Measurements from ENCODE around the gene RSPH3.

Gene RSPH3

DNA sequence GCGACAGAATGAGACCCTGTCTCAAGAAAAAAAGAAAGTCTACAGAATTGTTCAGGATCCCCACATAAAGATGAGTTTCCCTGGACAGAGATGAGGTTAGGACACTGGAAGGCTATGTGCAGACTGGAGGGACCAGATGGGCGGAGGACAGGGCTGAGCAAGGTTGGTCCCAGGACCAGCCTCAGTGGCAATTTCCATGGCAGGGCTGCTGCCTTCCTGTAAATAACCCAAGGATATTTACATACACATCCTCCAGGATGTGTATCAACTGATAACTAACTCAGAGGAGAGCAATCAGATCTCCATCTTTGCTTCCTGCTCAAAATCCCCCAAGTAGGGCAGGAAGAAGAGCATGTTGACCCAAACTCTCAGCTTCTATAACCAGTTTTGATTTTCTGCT is 58.8 kb downstream of the RSPH3 start:
- TF ChIP-seq, protein P1, sequence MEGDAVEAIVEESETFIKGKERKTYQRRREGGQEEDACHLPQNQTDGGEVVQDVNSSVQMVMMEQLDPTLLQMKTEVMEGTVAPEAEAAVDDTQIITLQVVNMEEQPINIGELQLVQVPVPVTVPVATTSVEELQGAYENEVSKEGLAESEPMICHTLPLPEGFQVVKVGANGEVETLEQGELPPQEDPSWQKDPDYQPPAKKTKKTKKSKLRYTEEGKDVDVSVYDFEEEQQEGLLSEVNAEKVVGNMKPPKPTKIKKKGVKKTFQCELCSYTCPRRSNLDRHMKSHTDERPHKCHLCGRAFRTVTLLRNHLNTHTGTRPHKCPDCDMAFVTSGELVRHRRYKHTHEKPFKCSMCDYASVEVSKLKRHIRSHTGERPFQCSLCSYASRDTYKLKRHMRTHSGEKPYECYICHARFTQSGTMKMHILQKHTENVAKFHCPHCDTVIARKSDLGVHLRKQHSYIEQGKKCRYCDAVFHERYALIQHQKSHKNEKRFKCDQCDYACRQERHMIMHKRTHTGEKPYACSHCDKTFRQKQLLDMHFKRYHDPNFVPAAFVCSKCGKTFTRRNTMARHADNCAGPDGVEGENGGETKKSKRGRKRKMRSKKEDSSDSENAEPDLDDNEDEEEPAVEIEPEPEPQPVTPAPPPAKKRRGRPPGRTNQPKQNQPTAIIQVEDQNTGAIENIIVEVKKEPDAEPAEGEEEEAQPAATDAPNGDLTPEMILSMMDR (IDR thresholded peaks at IDR 0.05) = no peak

- TF ChIP-seq, protein P1 (IDR thresholded peaks at IDR 0.05) = no peak
Measured at GRCh38 chr6:158939255-158940159, 60.5 kb downstream of the RSPH3 start.

GRCh38 chr6:158938811-158939254 is 61.2 kb downstream of the RSPH3 start:
- TF ChIP-seq, protein P1 (IDR thresholded peaks at IDR 0.05) = no peak

DNA sequence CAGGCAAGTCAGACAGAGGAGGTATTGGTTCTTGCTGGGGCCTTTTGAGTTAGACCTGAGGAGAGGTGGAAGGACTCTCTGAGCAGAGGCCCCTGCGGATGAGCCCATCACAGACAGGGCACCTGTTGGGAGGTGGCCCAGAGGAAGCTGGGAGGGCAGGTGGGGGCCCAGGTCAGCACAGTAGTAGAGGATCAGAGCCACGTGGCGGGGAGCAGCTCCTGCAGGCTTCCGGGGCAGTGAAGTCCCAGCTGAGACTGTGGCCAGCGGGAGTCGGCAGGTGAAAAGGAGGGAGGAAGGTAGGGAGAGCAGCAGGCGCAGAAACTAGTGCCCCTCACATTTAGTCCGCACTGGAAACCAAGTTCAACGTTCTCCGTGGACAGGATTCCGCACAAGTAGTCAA is 61.8 kb downstream of the RSPH3 start:
- TF ChIP-seq, protein P1 (IDR thresholded peaks at IDR 0.05) = no peak

DNA sequence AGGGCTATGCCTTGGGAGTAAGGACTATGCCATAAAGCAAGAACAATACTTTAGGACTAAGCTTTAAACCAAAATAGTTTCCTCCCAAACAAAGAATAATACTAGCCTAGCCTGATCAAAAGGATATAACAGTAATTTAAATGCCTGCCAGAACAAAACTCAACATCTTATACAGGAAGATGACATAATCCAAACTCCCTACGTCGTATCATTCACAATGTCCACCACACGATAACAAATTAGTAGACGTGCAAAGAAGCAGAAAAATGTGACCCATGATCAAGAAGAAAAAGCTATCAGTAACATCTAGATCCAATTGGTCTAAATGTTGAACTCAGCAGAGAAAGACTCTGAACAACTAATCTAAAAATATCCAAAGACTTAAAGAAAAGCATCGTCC is 65.8 kb downstream of the RSPH3 start:
- TF ChIP-seq, protein P1 (IDR thresholded peaks at IDR 0.05) = no peak

DNA sequence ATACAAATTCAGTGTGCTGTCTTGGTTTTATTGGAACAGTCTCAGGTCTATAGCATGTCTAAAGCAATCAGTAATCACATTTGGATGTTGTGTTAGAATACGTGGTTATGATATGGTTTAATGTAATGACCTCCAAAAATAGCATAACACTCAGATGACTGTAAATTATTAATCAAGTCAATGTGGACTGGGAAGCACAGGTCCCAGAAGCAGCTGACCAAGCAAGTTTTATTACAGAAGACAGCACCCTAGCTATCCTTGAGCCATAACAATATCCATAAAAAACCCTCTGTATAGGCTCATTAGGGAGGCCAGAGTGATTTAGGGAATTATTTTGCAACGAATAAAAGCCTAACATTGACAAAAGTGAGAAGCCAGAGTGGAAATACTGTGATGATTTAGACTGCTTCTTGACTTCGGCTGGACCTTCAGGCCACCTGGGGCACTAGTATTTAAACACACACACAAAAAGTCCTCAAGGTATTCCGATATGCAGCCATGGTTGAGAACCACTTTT is 66.9 kb downstream of the RSPH3 start:
- TF ChIP-seq, protein P1 (IDR thresholded peaks at IDR 0.05) = no peak

GRCh38 chr6:158928068-158928467 is 71.9 kb downstream of the RSPH3 start:
- TF ChIP-seq, protein P1 (IDR thresholded peaks at IDR 0.05) = no peak

All from LNCAP (cell line).